ENCODE data around the gene PGAM5.

DNA sequence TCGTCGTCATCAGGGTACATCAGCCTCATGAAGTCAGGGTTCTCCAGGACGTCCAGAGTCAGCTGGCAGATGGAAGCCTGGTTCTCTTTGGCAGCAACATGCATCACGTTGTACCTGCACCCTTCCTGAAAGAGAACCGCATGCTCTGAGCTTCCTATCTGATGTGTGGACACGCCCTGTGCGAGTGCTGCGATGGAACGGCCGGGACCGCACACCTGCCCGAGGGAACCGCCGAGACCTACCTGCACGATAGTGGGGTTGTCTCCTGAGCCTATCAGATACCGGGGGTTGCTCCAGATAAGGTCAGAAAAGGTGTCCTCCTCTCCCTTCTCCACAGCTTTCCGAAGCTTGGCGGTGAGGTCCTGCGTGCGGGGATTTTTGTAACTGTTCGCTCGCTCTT lies 37.3 kb downstream of the PGAM5 start:
- TF ChIP-seq, protein P1, sequence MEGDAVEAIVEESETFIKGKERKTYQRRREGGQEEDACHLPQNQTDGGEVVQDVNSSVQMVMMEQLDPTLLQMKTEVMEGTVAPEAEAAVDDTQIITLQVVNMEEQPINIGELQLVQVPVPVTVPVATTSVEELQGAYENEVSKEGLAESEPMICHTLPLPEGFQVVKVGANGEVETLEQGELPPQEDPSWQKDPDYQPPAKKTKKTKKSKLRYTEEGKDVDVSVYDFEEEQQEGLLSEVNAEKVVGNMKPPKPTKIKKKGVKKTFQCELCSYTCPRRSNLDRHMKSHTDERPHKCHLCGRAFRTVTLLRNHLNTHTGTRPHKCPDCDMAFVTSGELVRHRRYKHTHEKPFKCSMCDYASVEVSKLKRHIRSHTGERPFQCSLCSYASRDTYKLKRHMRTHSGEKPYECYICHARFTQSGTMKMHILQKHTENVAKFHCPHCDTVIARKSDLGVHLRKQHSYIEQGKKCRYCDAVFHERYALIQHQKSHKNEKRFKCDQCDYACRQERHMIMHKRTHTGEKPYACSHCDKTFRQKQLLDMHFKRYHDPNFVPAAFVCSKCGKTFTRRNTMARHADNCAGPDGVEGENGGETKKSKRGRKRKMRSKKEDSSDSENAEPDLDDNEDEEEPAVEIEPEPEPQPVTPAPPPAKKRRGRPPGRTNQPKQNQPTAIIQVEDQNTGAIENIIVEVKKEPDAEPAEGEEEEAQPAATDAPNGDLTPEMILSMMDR (IDR thresholded peaks at IDR 0.05; ENCODE audit: insufficient read depth, low read length, poor library complexity, severe bottlenecking), result no peak
- TF ChIP-seq EZH2phosphoT487 (conservative IDR thresholded peaks at IDR 0.05; ENCODE audit: low read length), result no peak

Data from SU-DHL-6 (cell line).